Measurements from ENCODE around the gene ADAMTS2.

DNA sequence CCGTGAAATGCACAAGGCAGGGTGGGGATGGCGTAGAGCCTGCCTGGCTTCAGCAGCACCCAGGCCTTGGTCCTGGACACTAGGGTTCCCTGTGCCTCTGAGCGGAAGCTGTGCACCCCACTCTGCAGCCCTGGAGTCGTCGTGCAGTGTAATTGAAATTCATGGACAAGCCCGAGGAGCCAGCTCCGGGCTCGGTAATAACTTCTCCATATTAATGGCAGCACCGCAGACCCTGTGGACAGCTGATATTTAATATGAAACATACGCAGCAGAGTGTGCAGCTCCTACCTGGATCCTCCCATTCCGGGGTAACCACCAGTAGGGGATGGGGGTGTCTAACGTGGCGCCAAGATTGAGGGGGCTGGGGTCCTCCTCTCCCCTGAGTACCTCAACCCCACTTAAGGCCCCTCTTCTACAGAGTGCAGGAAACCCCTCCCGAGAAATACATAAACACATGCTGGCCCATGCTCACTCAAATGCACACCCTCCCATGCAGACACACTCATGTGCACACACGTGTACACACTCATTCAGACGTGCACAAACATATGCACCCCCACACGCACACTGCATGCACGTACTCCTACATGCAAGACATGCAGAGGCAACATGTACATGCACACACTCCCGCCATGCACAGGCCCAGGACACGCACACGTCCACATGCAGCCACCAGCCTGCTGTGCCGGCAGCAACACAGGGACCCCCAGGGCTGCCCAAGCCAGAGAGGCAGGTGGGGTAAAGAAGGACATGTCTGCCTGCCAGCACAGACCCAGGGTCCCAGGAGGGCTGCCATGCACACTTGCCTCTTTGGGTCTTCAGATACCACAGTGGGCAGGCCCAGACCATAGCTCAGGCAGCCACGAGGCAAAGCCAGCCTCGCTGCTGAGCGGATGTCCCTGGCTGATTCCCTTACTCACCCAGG is 8.1 kb downstream of the ADAMTS2 start:
- TF ChIP-seq CTCF (IDR thresholded peaks at IDR 0.05) = no peak
- no peak for TF ChIP-seq POLR2A (IDR thresholded peaks at IDR 0.05)
